Effector memory CD4-positive, alpha-beta T cell (primary cell): ENCODE measurements around the gene KPNA1.
A peak's percentile ranks its signal among the peaks of the same experiment; 100 is the strongest.
"Not testable (repeated sequence)": the region's sequence is repeated elsewhere in the genome, so short reads cannot be mapped to it uniquely, and the experiment has no call there.

Experiments
- DNase-seq, 3 donors: peaks; one replicate each; pipeline ENCODE4 v3.0.0-alpha.2; 2020
- H3K27ac ChIP-seq: 2 replicates; pipeline ENCODE4 v1.7.0; 2013; ENCODE audit warnings: mild to moderate bottlenecking, low read length, moderate library complexity; ENCODE audit not compliant: insufficient read depth, poor library complexity, severe bottlenecking
- H3K27me3 ChIP-seq: replicated peaks from 2 replicates; pipeline ENCODE4 v1.7.0; 2013; ENCODE audit warnings: mild to moderate bottlenecking, low read length; ENCODE audit not compliant: insufficient read depth, control insufficient read depth, poor library complexity, severe bottlenecking
- H3K36me3 ChIP-seq: 2 replicates; pipeline ENCODE4 v1.7.0; 2013; ENCODE audit warnings: mild to moderate bottlenecking, low read length, moderate library complexity; ENCODE audit not compliant: control insufficient read depth, insufficient read depth
- H3K4me1 ChIP-seq: 2 replicates; pipeline ENCODE4 v1.7.0; 2013; ENCODE audit warnings: low read length, mild to moderate bottlenecking; ENCODE audit not compliant: control insufficient read depth, insufficient read depth, poor library complexity, severe bottlenecking
- H3K4me3 ChIP-seq: 2 replicates; pipeline ENCODE4 v1.7.0; 2013; ENCODE audit warnings: low read length, low read depth, mild to moderate bottlenecking; ENCODE audit not compliant: insufficient read depth, poor library complexity, severe bottlenecking
- H3K9me3 ChIP-seq: 2 replicates; pipeline ENCODE4 v1.7.0; 2013; ENCODE audit warnings: mild to moderate bottlenecking, low read length, moderate library complexity; ENCODE audit not compliant: control insufficient read depth

KPNA1 gene

GRCh38 chr3:122523317-122523716 lies 8.6 kb upstream of the KPNA1 start:
- Histone ChIP-seq H3K4me1 (no peaks in the 10 kb centered on the region), H3K27me3 (no peaks in the 10 kb centered on the region), H3K4me3 (no peak overlapping the region), H3K9me3 (no peaks in the 10 kb centered on the region), H3K36me3 (peaks cover 11% of the 10 kb centered on the region), H3K27ac (no peak overlapping the region)
- no peak for DNase-seq

DNA sequence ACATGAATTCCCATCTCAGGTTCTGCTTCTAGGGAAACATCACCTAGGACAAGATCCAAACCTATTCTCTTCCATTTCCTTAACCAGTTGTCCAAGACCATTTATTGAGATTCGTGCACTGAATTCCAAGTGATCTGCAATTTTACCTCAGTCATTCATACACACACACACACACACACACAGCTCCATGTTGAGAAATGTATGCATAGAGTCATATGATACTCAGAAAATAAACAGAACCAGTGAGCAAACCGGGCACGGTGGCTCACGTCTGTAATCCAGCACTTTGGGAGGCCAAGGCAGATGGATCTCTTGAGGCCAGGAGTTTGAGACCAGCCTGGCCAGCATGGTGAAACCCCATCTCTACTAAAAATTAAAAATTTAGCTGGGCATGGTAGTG lies 6.1 kb upstream of the KPNA1 start:
- Histone ChIP-seq H3K27ac (no peak overlapping the region), H3K36me3 (no peaks in the 10 kb centered on the region), H3K27me3 (no peaks in the 10 kb centered on the region), H3K4me3 (no peak overlapping the region), H3K9me3 (no peaks in the 10 kb centered on the region), H3K4me1 (no peaks in the 10 kb centered on the region)
- DNase-seq = no peak

- H3K4me1 ChIP-seq = no peaks in the 10 kb centered on the region
Observed at GRCh38 chr3:122519693-122520092, 5.0 kb upstream of the KPNA1 start.

DNA sequence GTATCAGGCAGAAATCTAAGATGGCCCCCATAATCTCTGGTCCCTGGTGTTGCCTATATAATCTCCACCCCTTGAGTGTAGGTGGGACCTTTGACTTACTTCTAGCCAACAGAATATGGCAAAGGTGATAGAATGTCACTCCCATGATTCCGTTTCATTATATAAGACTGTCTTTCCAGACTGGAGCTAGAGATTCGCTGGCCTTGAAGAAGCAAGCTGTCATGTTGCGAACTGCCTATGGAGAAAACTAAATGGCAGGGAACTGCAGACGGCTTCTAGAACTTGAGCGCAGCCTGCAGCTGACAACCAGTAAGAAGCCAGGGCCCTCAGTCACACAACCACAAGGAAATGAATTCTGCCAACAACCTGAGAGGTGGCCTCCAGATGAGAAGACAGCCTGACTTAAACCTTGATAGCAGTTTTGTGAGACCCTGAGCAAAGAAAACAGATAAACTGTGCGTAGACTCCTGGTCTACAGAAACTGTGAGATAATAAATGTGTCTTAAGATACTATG lies 2.2 kb upstream of the KPNA1 start:
- Histone ChIP-seq H3K4me3 (no peak overlapping the region), H3K27ac (no peak overlapping the region)
- no peak for DNase-seq

More at GRCh38 chr3:122519693-122520092, 5.0 kb upstream of the KPNA1 start:
- no peak for DNase-seq
- Histone ChIP-seq H3K36me3 (no peaks in the 10 kb centered on the region), H3K27me3 (no peaks in the 10 kb centered on the region), H3K9me3 (no peaks in the 10 kb centered on the region), H3K27ac (no peak overlapping the region), H3K4me3 (no peak overlapping the region)

GRCh38 chr3:122515870-122516269 lies 1.1 kb upstream of the KPNA1 start:
- no peak for DNase-seq

More for the DNA sequence above, 2.2 kb upstream of the KPNA1 start:
- H3K27me3 ChIP-seq = no peaks in the 10 kb centered on the region
- H3K9me3 ChIP-seq = no peaks in the 10 kb centered on the region
- H3K4me1 ChIP-seq = no peaks in the 10 kb centered on the region
- no peaks in the 10 kb centered on the region for H3K36me3 ChIP-seq

GRCh38 chr3:122515020-122515468 lies 305 bp upstream of the KPNA1 start:
- Histone ChIP-seq H3K36me3 (no peaks in the 10 kb centered on the region), H3K9me3 (no peaks in the 10 kb centered on the region), H3K27ac (peak overlapping the region; percentile 98), H3K4me3 (peak overlapping the region; percentile 85), H3K4me1 (no peaks in the 10 kb centered on the region), H3K27me3 (no peaks in the 10 kb centered on the region)
- DNase-seq = no peak

More at GRCh38 chr3:122515870-122516269, 1.1 kb upstream of the KPNA1 start:
- H3K9me3 ChIP-seq = no peaks in the 10 kb centered on the region
- no peak overlapping the region for H3K27ac ChIP-seq
- no peaks in the 10 kb centered on the region for H3K27me3 ChIP-seq
- H3K4me1 ChIP-seq = no peaks in the 10 kb centered on the region
- no peaks in the 10 kb centered on the region for H3K36me3 ChIP-seq
- no peak overlapping the region for H3K4me3 ChIP-seq

DNA sequence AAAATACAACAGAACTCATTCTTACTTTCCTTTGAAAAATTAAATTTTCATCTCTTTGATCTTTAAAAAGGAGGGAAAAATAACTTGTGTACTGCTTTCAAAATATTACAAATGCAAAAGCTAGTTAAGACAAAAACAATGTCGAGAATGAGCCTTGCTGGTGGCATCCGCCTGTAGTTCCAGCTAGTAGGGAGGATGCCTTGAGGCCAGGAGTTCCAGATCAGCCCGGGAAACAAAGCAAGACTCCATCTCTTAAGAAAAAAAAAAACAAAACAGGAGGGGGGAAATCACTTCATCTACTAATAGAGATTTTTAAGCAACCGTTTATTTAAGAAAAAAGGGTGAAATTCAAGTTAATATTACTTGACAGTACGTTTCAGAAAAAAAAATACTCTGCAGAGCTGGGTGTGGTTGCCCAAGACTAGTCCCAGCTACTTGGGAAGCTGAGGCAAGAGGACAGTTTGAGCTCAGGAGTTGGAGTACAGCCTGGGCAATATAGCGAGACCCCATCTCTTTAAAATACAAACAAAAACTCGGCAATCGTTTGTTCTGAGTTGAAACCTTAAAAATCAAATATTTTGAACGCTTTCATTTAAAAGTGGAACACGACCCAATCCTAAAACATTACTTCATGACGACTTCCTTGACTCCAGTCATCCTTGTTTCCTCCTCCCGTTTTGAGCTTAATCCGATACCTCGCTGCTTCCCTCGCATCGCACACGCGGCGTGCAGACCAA lies 1.2 kb downstream of the KPNA1 start:
- H3K27ac ChIP-seq = peak overlapping the region; percentile 98
- H3K4me1 ChIP-seq = no peaks in the 10 kb centered on the region
- no peak for DNase-seq
- H3K36me3 ChIP-seq = no peaks in the 10 kb centered on the region
- H3K27me3 ChIP-seq = no peaks in the 10 kb centered on the region
- H3K4me3 ChIP-seq = peak overlapping the region; percentile 85
- H3K9me3 ChIP-seq = no peaks in the 10 kb centered on the region

GRCh38 chr3:122512284-122512683 lies 2.5 kb downstream of the KPNA1 start:
- Histone ChIP-seq H3K27me3 (no peaks in the 10 kb centered on the region), H3K36me3 (no peaks in the 10 kb centered on the region), H3K9me3 (no peaks in the 10 kb centered on the region), H3K27ac (no peak overlapping the region), H3K4me1 (no peaks in the 10 kb centered on the region), H3K4me3 (no peak overlapping the region)
- DNase-seq = no peak

DNA sequence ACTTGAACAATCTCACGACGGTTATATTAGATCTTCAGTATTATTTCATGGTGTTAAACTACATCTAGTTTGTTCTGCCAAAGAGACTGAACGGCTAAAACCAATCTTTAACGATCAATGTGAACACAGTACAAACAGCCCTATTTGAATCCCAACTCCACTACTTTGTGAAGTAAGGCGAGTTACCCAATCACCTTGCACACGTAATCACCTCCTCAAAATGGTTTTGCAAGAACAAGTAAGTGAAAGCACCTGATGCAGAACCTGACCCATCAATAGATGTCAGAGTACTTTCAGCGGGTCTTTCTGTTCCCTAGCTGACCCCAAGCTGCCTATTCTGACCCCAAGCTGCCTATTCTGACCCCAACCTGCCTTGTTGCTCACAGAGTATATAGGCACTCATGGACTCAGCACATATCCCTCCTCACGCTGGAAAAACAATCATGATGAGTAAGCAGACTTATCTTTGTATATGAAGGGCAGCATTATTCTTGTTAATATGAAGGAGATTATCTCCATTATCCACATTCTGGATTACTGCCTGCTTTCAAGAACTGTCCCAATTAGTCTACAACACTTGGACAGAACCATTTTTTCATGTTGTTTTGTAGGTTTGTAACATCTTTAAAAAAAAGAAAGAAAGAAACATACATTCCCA lies 3.7 kb downstream of the KPNA1 start:
- DNase-seq = no peak
- Histone ChIP-seq H3K36me3 (no peaks in the 10 kb centered on the region), H3K27me3 (no peaks in the 10 kb centered on the region), H3K4me1 (no peaks in the 10 kb centered on the region), H3K27ac (no peak overlapping the region), H3K9me3 (no peaks in the 10 kb centered on the region), H3K4me3 (no peak overlapping the region)

- H3K4me1 ChIP-seq, H3K4me3 ChIP-seq, H3K36me3 ChIP-seq, H3K9me3 ChIP-seq, DNase-seq, H3K27ac ChIP-seq, H3K27me3 ChIP-seq: not testable (repeated sequence)
Observed at GRCh38 chr3:122508944-122509343, 5.8 kb downstream of the KPNA1 start.
